Endothelial cell of umbilical vein (primary cell): Measurements from ENCODE around the gene ZKSCAN4. TPM values are rescaled to one million over a fixed set of nuclear protein-coding genes. Genes with fewer than 3 reads are reported as not detected.

Experiments
- BruUV-seq: library from RNA; stranded (reverse); fragments of 400-500 nt; replicated peaks from 2 replicates; lab custom pipeline; 2021; lab: Mats Ljungman, UMichigan
- CTCF ChIA-PET: fragments of 300-600, 350-600 bp; sonication (Branson Sonifier 250); formaldehyde crosslinking; loops from one replicate; lab custom pipeline; 2021; ENCODE audit warnings: antibody characterized with exemption, inconsistent platforms; lab: Charles Lee
- POLR2A ChIA-PET: fragments of 300-600, 350-600 bp; sonication (Branson Sonifier 250); formaldehyde crosslinking; loops from one replicate; lab custom pipeline; 2021; ENCODE audit warnings: antibody characterized with exemption, inconsistent platforms; lab: Charles Lee
- DNase-seq: peaks from one replicate; pipeline ENCODE4 v3.0.0-alpha.2; 2011; ENCODE audit warnings: low read depth, low spot score
- FAIRE-seq: peaks from 2 replicates; lab custom pipeline; 2011; peaks lifted over from hg19 to GRCh38; lab: Jason Lieb, UNC
- H2AFZ ChIP-seq: 2 replicates; pipeline ENCODE4 v1.6.0; 2012; ENCODE audit warnings: low read depth, low read length, control low read depth, inconsistent platforms
- H3K27ac ChIP-seq: 2 replicates; pipeline ENCODE4 v1.5.1; 2011; ENCODE audit warnings: low read depth, mild to moderate bottlenecking, control low read depth, low read length, moderate library complexity; ENCODE audit not compliant: insufficient read depth
- H3K27me3 ChIP-seq, 2 experiments: 2 replicates each; pipeline versions ENCODE4 v1.6.0 to v1.6.1; 2011; ENCODE audit warnings: low read length in 2 of 2, mixed read lengths in 1 of 2; ENCODE audit not compliant: control insufficient read depth in 2 of 2, insufficient read depth in 2 of 2
- H3K36me3 ChIP-seq, 2 experiments: 2 replicates in 1 of 2; 3 replicates in 1 of 2; pipeline ENCODE4 v1.5.1; 2011; ENCODE audit warnings: low read length in 2 of 2, mild to moderate bottlenecking in 1 of 2, moderate library complexity in 1 of 2; ENCODE audit not compliant: control insufficient read depth in 2 of 2, insufficient read depth in 2 of 2; ENCODE audit errors: extremely low read depth in 1 of 2
- H3K4me1 ChIP-seq: 3 replicates; pipeline ENCODE4 v1.5.1; 2011; ENCODE audit warnings: mild to moderate bottlenecking, low read length; ENCODE audit not compliant: control insufficient read depth, insufficient read depth; ENCODE audit errors: extremely low read depth
- H3K4me2 ChIP-seq: 2 replicates; pipeline ENCODE4 v1.6.1; 2011; ENCODE audit warnings: low read length, control low read depth, mixed read lengths; ENCODE audit not compliant: insufficient read depth
- H3K4me3 ChIP-seq, 3 experiments: fragments of 200-600 bp in 1 of 3; sonication (generic), shearing (Covaris generic) in 1 of 3; replicated peaks in 1 of 3; 2 replicates each; pipeline ENCODE4 v1.5.1; 2011 to 2016; ENCODE audit warnings: control low read depth in 3 of 3, low read length in 3 of 3, mild to moderate bottlenecking in 2 of 3, inconsistent platforms in 1 of 3, low read depth in 1 of 3, moderate library complexity in 1 of 3; ENCODE audit not compliant: insufficient read depth in 1 of 3
- H3K79me2 ChIP-seq: 2 replicates; pipeline ENCODE4 v1.6.0; 2012; ENCODE audit warnings: low read length, inconsistent platforms; ENCODE audit not compliant: control insufficient read depth, insufficient read depth
- H3K9ac ChIP-seq: replicated peaks from 2 replicates; pipeline ENCODE3; 2011; ENCODE audit warnings: low read length, control low read depth; ENCODE audit not compliant: insufficient read depth; ENCODE audit errors: extremely low read depth
- H3K9me1 ChIP-seq: replicated peaks from 3 replicates; pipeline ENCODE4 v1.6.0; 2011; ENCODE audit warnings: mild to moderate bottlenecking, low read length; ENCODE audit not compliant: control insufficient read depth, insufficient read depth; ENCODE audit errors: extremely low read depth
- H3K9me3 ChIP-seq: replicated peaks from 2 replicates; pipeline ENCODE4 v1.5.1; 2012; ENCODE audit warnings: low read length, inconsistent platforms; ENCODE audit not compliant: control insufficient read depth, insufficient read depth
- H4K20me1 ChIP-seq: replicated peaks from 2 replicates; pipeline ENCODE3; 2011; ENCODE audit warnings: mild to moderate bottlenecking, low read length; ENCODE audit not compliant: control insufficient read depth, insufficient read depth; ENCODE audit errors: extremely low read depth
- FOS ChIP-seq: IDR thresholded peaks from 2 replicates; pipeline ENCODE4 v1.6.1; 2011; ENCODE audit warnings: mild to moderate bottlenecking, low read length, moderate library complexity, borderline replicate concordance; ENCODE audit not compliant: insufficient read depth
- GATA2 ChIP-seq: IDR thresholded peaks from 2 replicates; pipeline ENCODE4 v1.7.0; 2011; ENCODE audit warnings: low read depth, mild to moderate bottlenecking, moderate library complexity, mixed read lengths, low read length; ENCODE audit not compliant: insufficient read length, insufficient read depth
- JUN ChIP-seq: IDR thresholded peaks from 2 replicates; pipeline ENCODE4 v1.6.1; 2011; ENCODE audit warnings: borderline replicate concordance, low read depth; ENCODE audit not compliant: insufficient read length, insufficient read depth
- MAX ChIP-seq: IDR thresholded peaks from 2 replicates; pipeline ENCODE4 v1.6.1; 2011; ENCODE audit not compliant: insufficient read depth, insufficient read length
- MYC ChIP-seq: IDR thresholded peaks from one replicate; pipeline ENCODE4 v1.6.1; 2011; ENCODE audit warnings: mild to moderate bottlenecking, low read depth, low read length
- POLR2A ChIP-seq: IDR thresholded peaks from 2 replicates; pipeline ENCODE4 v1.6.1; 2012; ENCODE audit warnings: low read depth, mild to moderate bottlenecking, control low read depth, low read length
- POLR2AphosphoS5 ChIP-seq: IDR thresholded peaks from 2 replicates; pipeline ENCODE4 v1.6.1; 2012; ENCODE audit warnings: low read depth, mild to moderate bottlenecking, control low read depth, low read length, moderate library complexity; ENCODE audit not compliant: insufficient read depth
- dilution Hi-C: fragments of 300-500 bp; cut with MboI; formaldehyde crosslinking; loops from one replicate; pipeline ENCODE4 v1.15.0; 2019; ENCODE audit warnings: low sequenced_read_pairs; ENCODE audit not compliant: extremely low pct_ligation_motif_present
- intact Hi-C: fragments of 100-400 bp; cut with micrococcal nuclease; formaldehyde crosslinking; loops from one replicate; pipeline ENCODE4 v1.10.0; 2022
- polyA plus RNA-seq, 4 experiments: library from polyadenylated mRNA; depleted of rRNA in 3 of 4; stranded (reverse) in 3 of 4; unstranded in 1 of 4; fragments of >200 nt; gene quantifications; 2 replicates each; pipeline versions ENCODE4 v1.2.1 to v1.2.3, GENCODE V29; 2011 to 2012; ENCODE audit warnings: missing spikeins in 1 of 4
- total RNA-seq: library from RNA; stranded (reverse); gene quantifications from 2 replicates; pipeline ENCODE4 v1.2.3, GENCODE V29; 2021
- TF ChIP-seq, protein P1 (sequence below), 2 donors: IDR thresholded peaks; 1 replicate in 1 of 2; 2 replicates in 1 of 2; pipeline ENCODE4 v1.5.1; 2011; ENCODE audit warnings: low read length in 2 of 2, mild to moderate bottlenecking in 2 of 2, moderate library complexity in 2 of 2, control low read depth in 1 of 2, inconsistent platforms in 1 of 2, low read depth in 1 of 2; ENCODE audit not compliant: insufficient read depth in 1 of 2; ENCODE audit errors: extremely low read depth in 1 of 2

The ZKSCAN4 gene
- total and polyA plus RNA-seq, 2 donors (not counting 3 experiments of a cell fraction or from before 2014, with no cell fraction given), result 1.3 to 3.6 TPM

GRCh38 chr6:28215425-28215824 lies 36.6 kb downstream of the ZKSCAN4 start:
- Histone ChIP-seq H3K27ac (no peak overlapping the region), H3K79me2 (no peaks in the 10 kb centered on the region), H3K4me3 (no peak overlapping the region), H4K20me1 (no peaks in the 10 kb centered on the region), H3K9me1 (no peaks in the 10 kb centered on the region), H3K36me3 (no peaks in the 10 kb centered on the region), H3K4me2 (peak overlapping the region; percentile 9), H3K27me3 (peaks cover 15 to 39% of the 10 kb centered on the region in 2 experiments), H3K4me1 (peaks cover 8% of the 10 kb centered on the region), H3K9me3 (no peaks in the 10 kb centered on the region), H2AFZ (peak overlapping the region; percentile 51), H3K9ac (no peak overlapping the region)
- dilution Hi-C loops (no loop called here), intact Hi-C loops (loop anchor here (10.0 kb wide), 2 partner anchors 439 to 769 kb away; no protein-coding TSS in a partner anchor)
- POLR2A ChIA-PET, result no interaction called here
- CTCF ChIA-PET, result no interaction called here
- TF ChIP-seq MYC (no peak), MAX (no peak), POLR2AphosphoS5 (no peak), POLR2A (no peak), GATA2 (no peak), FOS (no peak), JUN (no peak)
- TF ChIP-seq, protein P1, sequence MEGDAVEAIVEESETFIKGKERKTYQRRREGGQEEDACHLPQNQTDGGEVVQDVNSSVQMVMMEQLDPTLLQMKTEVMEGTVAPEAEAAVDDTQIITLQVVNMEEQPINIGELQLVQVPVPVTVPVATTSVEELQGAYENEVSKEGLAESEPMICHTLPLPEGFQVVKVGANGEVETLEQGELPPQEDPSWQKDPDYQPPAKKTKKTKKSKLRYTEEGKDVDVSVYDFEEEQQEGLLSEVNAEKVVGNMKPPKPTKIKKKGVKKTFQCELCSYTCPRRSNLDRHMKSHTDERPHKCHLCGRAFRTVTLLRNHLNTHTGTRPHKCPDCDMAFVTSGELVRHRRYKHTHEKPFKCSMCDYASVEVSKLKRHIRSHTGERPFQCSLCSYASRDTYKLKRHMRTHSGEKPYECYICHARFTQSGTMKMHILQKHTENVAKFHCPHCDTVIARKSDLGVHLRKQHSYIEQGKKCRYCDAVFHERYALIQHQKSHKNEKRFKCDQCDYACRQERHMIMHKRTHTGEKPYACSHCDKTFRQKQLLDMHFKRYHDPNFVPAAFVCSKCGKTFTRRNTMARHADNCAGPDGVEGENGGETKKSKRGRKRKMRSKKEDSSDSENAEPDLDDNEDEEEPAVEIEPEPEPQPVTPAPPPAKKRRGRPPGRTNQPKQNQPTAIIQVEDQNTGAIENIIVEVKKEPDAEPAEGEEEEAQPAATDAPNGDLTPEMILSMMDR (IDR thresholded peaks at IDR 0.05; ENCODE audit: extremely low read depth in 1 of 2, insufficient read depth in 1 of 2, low read depth in 1 of 2, low read length in 2 of 2), result no peak
- no peak for FAIRE-seq
- DNase-seq, result no peak
- no TSS peak for BruUV-seq
